Neural cell (in vitro differentiated cells): ENCODE measurements around the gene AGPS. TPM values are rescaled to one million over a fixed set of nuclear protein-coding genes. Genes with fewer than 3 reads are reported as not detected.

Experiments used
- H2AFZ ChIP-seq: fragments of 200-600, 300-800 bp; sonication (generic), shearing (Covaris generic); 2 replicates; pipeline ENCODE4 v1.6.0; 2014; ENCODE audit warnings: low read depth, mild to moderate bottlenecking, antibody characterized with exemption, low read length, moderate library complexity
- H3F3A ChIP-seq: fragments of 200-600 bp; shearing (Covaris generic); 2 replicates; pipeline ENCODE4 v1.6.1; 2016; ENCODE audit warnings: mild to moderate bottlenecking, moderate library complexity, mixed read lengths, antibody characterized with exemption, low read length; ENCODE audit not compliant: insufficient read depth, poor library complexity, severe bottlenecking
- H3K27ac ChIP-seq: fragments of 200-600, 300-800 bp; sonication (generic), shearing (Covaris generic); 2 replicates; pipeline ENCODE4 v1.5.1; 2014; ENCODE audit warnings: mild to moderate bottlenecking, low read length, moderate library complexity
- H3K27me3 ChIP-seq: fragments of 300-800, 200-600 bp; sonication (generic), shearing (Covaris generic); 2 replicates; pipeline ENCODE4 v1.6.0; 2014; ENCODE audit warnings: mild to moderate bottlenecking, low read depth, low read length, moderate library complexity; ENCODE audit not compliant: insufficient read depth
- H3K36me3 ChIP-seq: fragments of 300-800, 200-600 bp; sonication (generic), shearing (Covaris generic); 2 replicates; pipeline ENCODE4 v1.5.1; 2014; ENCODE audit warnings: mild to moderate bottlenecking, antibody characterized with exemption, low read length, moderate library complexity; ENCODE audit not compliant: insufficient read depth
- H3K4me2 ChIP-seq: fragments of 300-800, 200-600 bp; sonication (generic), shearing (Covaris generic); 2 replicates; pipeline ENCODE4 v1.6.0; 2014; ENCODE audit warnings: mild to moderate bottlenecking, low read length
- H3K4me3 ChIP-seq: fragments of 300-800, 200-600 bp; sonication (generic), shearing (Covaris generic); 2 replicates; pipeline ENCODE4 v1.5.1; 2014; ENCODE audit warnings: mild to moderate bottlenecking, low read length, moderate library complexity
- H3K79me2 ChIP-seq: fragments of 200-600 bp; shearing (Covaris generic); replicated peaks from 2 replicates; pipeline ENCODE4 v1.6.0; 2014; ENCODE audit warnings: mild to moderate bottlenecking, low read length, moderate library complexity; ENCODE audit not compliant: insufficient read depth
- H3K9ac ChIP-seq: fragments of 300-800, 200-600 bp; sonication (generic), shearing (Covaris generic); 2 replicates; pipeline ENCODE4 v1.6.1; 2016; ENCODE audit warnings: mild to moderate bottlenecking, low read length, mixed read lengths
- H3K9me2 ChIP-seq: fragments of 200-600 bp; shearing (Covaris generic); 2 replicates; pipeline ENCODE4 v1.6.1; 2016; ENCODE audit warnings: mild to moderate bottlenecking, low read length, mixed read lengths; ENCODE audit not compliant: insufficient read depth
- H3K9me3 ChIP-seq: fragments of 200-600, 300-800 bp; sonication (generic), shearing (Covaris generic); 2 replicates; pipeline ENCODE4 v1.6.1; 2016; ENCODE audit warnings: mild to moderate bottlenecking, mixed run types, low read length, moderate library complexity, mixed read lengths
- H4K20me1 ChIP-seq: fragments of 200-600 bp; shearing (Covaris generic); 2 replicates; pipeline ENCODE4 v1.6.1; 2016; ENCODE audit warnings: mild to moderate bottlenecking, mixed run types; ENCODE audit not compliant: insufficient read depth
- CTCF ChIP-seq: fragments of 450-650 bp; IDR thresholded peaks from 2 replicates; pipeline ENCODE4 v1.5.1; 2014; ENCODE audit warnings: antibody characterized with exemption, mild to moderate bottlenecking, moderate library complexity; ENCODE audit not compliant: poor library complexity, severe bottlenecking
- EP300 ChIP-seq: fragments of 450-650 bp; conservative IDR thresholded peaks from 2 replicates; pipeline ENCODE4 v1.6.1; 2014; ENCODE audit warnings: antibody characterized with exemption, mild to moderate bottlenecking, moderate library complexity; ENCODE audit not compliant: poor library complexity, severe bottlenecking
- EZH2 ChIP-seq: fragments of 200-600, 300-800 bp; shearing (Covaris generic), sonication (generic); IDR thresholded peaks from 2 replicates; pipeline ENCODE4 v1.6.1; 2014; ENCODE audit warnings: antibody characterized with exemption, low read length, borderline replicate concordance, mild to moderate bottlenecking; ENCODE audit not compliant: insufficient read depth, poor library complexity, severe bottlenecking
- MXI1 ChIP-seq: fragments of 450-650 bp; conservative IDR thresholded peaks from 2 replicates; pipeline ENCODE4 v1.6.1; 2014; ENCODE audit warnings: antibody characterized with exemption, mild to moderate bottlenecking; ENCODE audit not compliant: poor library complexity, severe bottlenecking
- POLR2AphosphoS5 ChIP-seq: IDR thresholded peaks from 2 replicates; pipeline ENCODE4 v1.6.1; 2012
- RAD21 ChIP-seq: fragments of 450-650 bp; conservative IDR thresholded peaks from 2 replicates; pipeline ENCODE4 v1.6.1; 2014; ENCODE audit warnings: antibody characterized with exemption, mild to moderate bottlenecking, moderate library complexity
- REST ChIP-seq: IDR thresholded peaks from 2 replicates; pipeline ENCODE4 v1.6.1; 2012; ENCODE audit warnings: borderline replicate concordance
- SMC3 ChIP-seq: fragments of 450-650 bp; conservative IDR thresholded peaks from 2 replicates; pipeline ENCODE4 v1.6.1; 2014; ENCODE audit warnings: antibody characterized with exemption, mild to moderate bottlenecking, moderate library complexity; ENCODE audit not compliant: poor library complexity
- TAF1 ChIP-seq: IDR thresholded peaks from 2 replicates; pipeline ENCODE4 v1.6.1; 2012; ENCODE audit warnings: low read depth
- polyA plus RNA-seq: library from polyadenylated mRNA; depleted of rRNA; stranded (reverse); fragments of >200 nt; gene quantifications from 2 replicates; pipeline ENCODE4 v1.2.3, GENCODE V29; 2014

Gene AGPS
- polyA plus RNA-seq, 1 donor from 2014 or later = 31.0 TPM

- Histone ChIP-seq H3K4me3 (no peak overlapping the region), H3K27ac (no peak overlapping the region), H3K9ac (no peak overlapping the region), H3F3A (no peaks in the 10 kb centered on the region), H3K4me2 (no peak overlapping the region), H2AFZ (no peak overlapping the region), H3K79me2 (no peaks in the 10 kb centered on the region), H3K9me2 (no peaks in the 10 kb centered on the region), H3K27me3 (no peaks in the 10 kb centered on the region), H4K20me1 (no peaks in the 10 kb centered on the region), H3K9me3 (no peaks in the 10 kb centered on the region), H3K36me3 (no peaks in the 10 kb centered on the region)
- TF ChIP-seq REST = no peak
- TF ChIP-seq EZH2 = no peak
- TF ChIP-seq EP300 = no peak
- no peak for TF ChIP-seq RAD21
These were observed 199.8 kb downstream of the AGPS start for GRCh38 chr2:177592397-177592796.

GRCh38 chr2:177592945-177593344, 200.4 kb downstream of the AGPS start:
- Histone ChIP-seq H3K9me2 (no peaks in the 10 kb centered on the region), H3K36me3 (no peaks in the 10 kb centered on the region), H2AFZ (no peak overlapping the region), H3K27ac (no peak overlapping the region), H3K79me2 (no peaks in the 10 kb centered on the region), H3K9me3 (no peaks in the 10 kb centered on the region), H3K4me3 (no peak overlapping the region), H3F3A (no peaks in the 10 kb centered on the region), H4K20me1 (no peaks in the 10 kb centered on the region), H3K9ac (no peak overlapping the region), H3K4me2 (no peak overlapping the region), H3K27me3 (no peaks in the 10 kb centered on the region)
- TF ChIP-seq TAF1 (no peak), REST (no peak), POLR2AphosphoS5 (no peak), CTCF (no peak), MXI1 (no peak), EP300 (no peak), SMC3 (no peak), RAD21 (no peak), EZH2 (no peak)
